ENCODE results near the gene UXT. TPM values are rescaled to one million over a fixed set of nuclear protein-coding genes. Genes with fewer than 3 reads are reported as not detected.

Gene UXT
- total and polyA plus RNA-seq, 2 of the 13 experiments (the other 11 are each of a cell fraction or from before 2014, with no cell fraction given): 107 to 123 TPM

DNA sequence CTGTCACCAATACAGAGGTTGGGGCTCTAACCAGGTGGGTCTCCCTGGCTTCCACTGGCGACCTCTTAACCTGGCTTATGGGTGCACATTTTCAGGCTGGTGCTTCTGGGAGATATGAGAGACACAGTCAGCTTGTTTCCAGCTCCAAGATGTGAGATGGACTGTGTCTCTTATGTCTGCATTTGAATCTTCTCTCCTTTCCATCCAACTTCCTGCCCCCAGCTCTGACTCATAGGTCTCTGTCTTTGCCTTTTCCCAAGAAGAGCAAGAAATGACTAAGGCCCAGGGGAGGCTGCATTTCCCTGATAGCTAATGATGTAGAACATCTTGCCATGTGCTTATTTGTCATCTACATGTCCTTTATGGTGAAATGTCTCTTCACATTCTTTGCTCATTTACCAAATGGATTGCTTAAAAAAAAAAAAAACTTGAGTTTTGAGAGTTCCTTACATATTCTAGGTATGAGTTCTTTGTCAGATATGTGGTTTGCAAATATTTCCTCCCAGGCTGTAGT is 3.2 kb upstream of the UXT start:
- in situ Hi-C loops (cut with HindIII; ENCODE audit: extremely low pct_ligation_motif_present, low pct_unique_long_range_greater_than_20kb): no loop called here

DNA sequence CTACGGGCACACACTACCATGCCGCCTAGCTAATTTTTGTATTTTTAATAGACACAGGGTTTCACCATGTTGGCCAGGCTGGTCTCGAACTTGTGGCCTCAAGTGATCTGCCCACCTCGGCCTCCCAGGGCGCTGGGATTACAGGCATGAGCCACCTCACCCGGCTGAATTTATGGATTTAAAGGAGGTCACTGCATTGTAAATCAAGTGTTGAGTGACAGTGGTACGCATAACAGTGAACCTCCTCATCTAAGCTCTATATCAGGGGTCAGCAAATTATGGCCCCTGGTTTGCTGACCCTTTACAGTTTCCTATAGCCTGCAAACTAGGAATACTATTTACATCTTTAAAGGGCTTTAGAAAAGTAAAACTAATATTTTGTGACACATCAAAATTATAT is 2.6 kb upstream of the UXT start:
- H3K36me3 ChIP-seq (replicated peaks in 1 of 2; ENCODE audit: control insufficient read depth in 1 of 2, insufficient read depth in 2 of 2, low read length in 2 of 2): peaks cover 2 to 13% of the 10 kb centered on the region in 2 experiments; a peak in 4 of 5 replicates
- in situ Hi-C loops (cut with HindIII; ENCODE audit: extremely low pct_ligation_motif_present, low pct_unique_long_range_greater_than_20kb) (no loop called here), intact Hi-C loops (cut with micrococcal nuclease; ENCODE audit: unreplicated experiment) (no loop called here)
- H4K20me1 ChIP-seq (ENCODE audit: insufficient read depth, low read length): no peaks in the 10 kb centered on the region
- no peak overlapping the region for H3K27ac ChIP-seq (ENCODE audit: extremely low read length, insufficient read depth, low read length)
- DNase-seq (ENCODE audit: low spot score) (no peak), ATAC-seq (no peak), FAIRE-seq (no peak)
- no peak overlapping the region for H2AFZ ChIP-seq (ENCODE audit: low read length)
- H3K4me3 ChIP-seq (replicated peaks in 1 of 3; ENCODE audit: insufficient read depth in 1 of 3, low read depth in 2 of 3, low read length in 3 of 3): no peak overlapping the region
- no peak overlapping the region for H3K9ac ChIP-seq (ENCODE audit: insufficient read depth, low read depth, low read length)
- WGBS (ENCODE audit: low lambda C conversion rate): 89% methylated on average over 3 of the region's 7 CpGs
- CTCF ChIA-PET (ENCODE audit: low intra/inter-chr PET ratio, low total read pairs): no interaction called here
- no TSS peak for BruUV-seq (replicated peaks)
- H3K4me1 ChIP-seq (ENCODE audit: insufficient read depth, low read length): peaks cover 18% of the 10 kb centered on the region
- H3K4me2 ChIP-seq (ENCODE audit: low read depth, low read length): no peak overlapping the region
- POLR2A ChIA-PET: no interaction called here
- no peaks in the 10 kb centered on the region for H3K9me3 ChIP-seq (ENCODE audit: low read length)
- no peaks in the 10 kb centered on the region for H3K27me3 ChIP-seq (ENCODE audit: control insufficient read depth in 1 of 2, insufficient read depth in 2 of 2, low read length in 2 of 2)
- TF ChIP-seq ZNF496 (CRISPR knock-in tag; IDR thresholded peaks at IDR 0.05; ENCODE audit: insufficient replicate concordance): no peak
- no peak for TF ChIP-seq ZNF629 (CRISPR knock-in tag; conservative IDR thresholded peaks at IDR 0.05)
- no peak for TF ChIP-seq TCF7 (IDR thresholded peaks at IDR 0.05; ENCODE audit: low read depth)
- TF ChIP-seq, protein P1, sequence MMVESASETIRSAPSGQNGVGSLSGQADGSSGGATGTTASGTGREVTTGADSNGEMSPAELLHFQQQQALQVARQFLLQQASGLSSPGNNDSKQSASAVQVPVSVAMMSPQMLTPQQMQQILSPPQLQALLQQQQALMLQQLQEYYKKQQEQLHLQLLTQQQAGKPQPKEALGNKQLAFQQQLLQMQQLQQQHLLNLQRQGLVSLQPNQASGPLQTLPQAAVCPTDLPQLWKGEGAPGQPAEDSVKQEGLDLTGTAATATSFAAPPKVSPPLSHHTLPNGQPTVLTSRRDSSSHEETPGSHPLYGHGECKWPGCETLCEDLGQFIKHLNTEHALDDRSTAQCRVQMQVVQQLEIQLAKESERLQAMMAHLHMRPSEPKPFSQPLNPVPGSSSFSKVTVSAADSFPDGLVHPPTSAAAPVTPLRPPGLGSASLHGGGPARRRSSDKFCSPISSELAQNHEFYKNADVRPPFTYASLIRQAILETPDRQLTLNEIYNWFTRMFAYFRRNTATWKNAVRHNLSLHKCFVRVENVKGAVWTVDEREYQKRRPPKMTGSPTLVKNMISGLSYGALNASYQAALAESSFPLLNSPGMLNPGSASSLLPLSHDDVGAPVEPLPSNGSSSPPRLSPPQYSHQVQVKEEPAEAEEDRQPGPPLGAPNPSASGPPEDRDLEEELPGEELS (CRISPR knock-in tag; IDR thresholded peaks at IDR 0.05): no peak
- no peak for TF ChIP-seq NONO (IDR thresholded peaks at IDR 0.05)
- TF ChIP-seq NONO (CRISPR knock-in tag; conservative IDR thresholded peaks at IDR 0.05): no peak
- peaks cover 4% of the 10 kb centered on the region for H3K79me2 ChIP-seq (ENCODE audit: insufficient read depth, low read length)

More for the DNA sequence above, 3.2 kb upstream of the UXT start:
- Histone ChIP-seq H3K79me2 (ENCODE audit: insufficient read depth, low read length) (peaks cover 4% of the 10 kb centered on the region), H2AFZ (ENCODE audit: low read length) (no peak overlapping the region), H3K4me1 (ENCODE audit: insufficient read depth, low read length) (peaks cover 18% of the 10 kb centered on the region), H3K4me2 (ENCODE audit: low read depth, low read length) (no peak overlapping the region), H3K27ac (ENCODE audit: extremely low read length, insufficient read depth, low read length) (no peak overlapping the region), H3K27me3 (ENCODE audit: control insufficient read depth in 1 of 2, insufficient read depth in 2 of 2, low read length in 2 of 2) (no peaks in the 10 kb centered on the region), H4K20me1 (ENCODE audit: insufficient read depth, low read length) (no peaks in the 10 kb centered on the region), H3K9me3 (ENCODE audit: low read length) (no peaks in the 10 kb centered on the region), H3K4me3 (replicated peaks in 1 of 3; ENCODE audit: insufficient read depth in 1 of 3, low read depth in 2 of 3, low read length in 3 of 3) (no peak overlapping the region), H3K9ac (ENCODE audit: insufficient read depth, low read depth, low read length) (no peak overlapping the region), H3K36me3 (replicated peaks in 1 of 2; ENCODE audit: control insufficient read depth in 1 of 2, insufficient read depth in 2 of 2, low read length in 2 of 2) (peaks cover 2 to 6% of the 10 kb centered on the region in 2 experiments; a peak in 3 of 5 replicates)
- ChIA-PET POLR2A (no interaction called here), CTCF (ENCODE audit: low intra/inter-chr PET ratio, low total read pairs) (no interaction called here)
- DNase-seq (ENCODE audit: low spot score) (no peak), FAIRE-seq (no peak), ATAC-seq (no peak)
- BruUV-seq (replicated peaks): no TSS peak
- TF ChIP-seq ELF3 (CRISPR knock-in tag; IDR thresholded peaks at IDR 0.05): no peak
- intact Hi-C loops (cut with micrococcal nuclease; ENCODE audit: unreplicated experiment): no loop called here
- WGBS (ENCODE audit: low lambda C conversion rate): 100% methylated on average over 1 of the region's 1 CpG
